NK-92 (cell line): ENCODE results near the gene FOXO3.

Experiments
- DNase-seq: peaks from one replicate; lab custom pipeline; 2025; ENCODE audit not compliant: unreplicated experiment; lab: John Stamatoyannopoulos, UW

Gene FOXO3

DNA sequence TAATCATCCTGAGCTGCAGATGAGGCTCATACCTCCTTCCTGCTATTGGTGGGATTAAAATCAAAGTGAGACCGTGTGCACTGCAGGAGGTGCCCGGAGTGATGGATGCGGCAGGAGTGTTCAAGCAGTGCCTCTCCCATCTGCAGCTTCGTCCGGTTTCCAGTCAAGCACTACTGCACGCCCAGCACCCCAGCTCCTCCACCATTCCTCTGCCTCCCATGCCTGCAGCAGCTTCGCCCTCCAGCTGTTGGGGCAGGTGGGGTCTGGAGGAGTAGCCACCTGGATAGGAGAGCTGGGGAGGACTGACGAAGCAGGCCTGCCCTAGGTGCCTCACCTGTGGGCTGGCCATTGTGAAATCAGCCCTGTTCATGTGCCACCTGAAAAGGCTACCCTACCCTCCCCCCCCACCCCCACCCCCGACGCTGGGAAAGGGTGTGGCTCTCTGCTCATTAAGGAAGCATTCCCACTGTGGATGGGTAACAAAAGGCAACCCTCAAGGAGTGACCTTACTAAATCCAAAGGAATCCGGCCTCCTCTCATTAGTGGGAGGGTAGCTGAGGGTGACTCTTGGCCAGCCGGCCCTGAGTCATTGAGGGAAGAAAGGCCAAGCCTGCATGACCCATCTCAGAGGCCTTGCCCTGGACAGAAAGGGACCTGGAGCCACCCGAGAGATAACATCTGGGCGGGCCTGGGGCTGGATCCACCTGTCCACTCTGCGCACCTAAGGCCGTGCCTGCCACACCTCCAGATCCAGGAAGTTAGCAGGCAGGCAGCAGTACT is 171.6 kb downstream of the FOXO3 start:
- DNase-seq, result no peak

DNA sequence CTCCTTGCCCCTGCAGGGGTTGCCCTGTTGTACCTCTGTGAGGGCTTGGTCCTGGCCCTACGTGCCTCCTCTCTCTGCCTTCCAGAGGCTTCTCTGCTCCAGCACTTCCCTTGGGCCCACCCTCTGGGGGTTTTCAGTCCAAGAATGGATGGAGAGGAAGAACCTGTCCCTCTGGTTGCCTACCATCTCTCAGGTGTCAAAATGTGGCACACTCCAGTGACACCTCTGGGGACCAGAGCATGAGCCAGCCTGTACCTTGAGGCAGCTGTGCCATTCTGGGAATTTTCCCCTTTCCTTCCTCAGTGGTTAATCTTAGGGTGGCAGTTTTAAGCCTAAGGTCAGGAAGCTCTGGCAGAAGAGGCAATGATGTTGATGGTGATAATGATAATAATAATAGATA is 172.3 kb downstream of the FOXO3 start:
- DNase-seq, result no peak

DNA sequence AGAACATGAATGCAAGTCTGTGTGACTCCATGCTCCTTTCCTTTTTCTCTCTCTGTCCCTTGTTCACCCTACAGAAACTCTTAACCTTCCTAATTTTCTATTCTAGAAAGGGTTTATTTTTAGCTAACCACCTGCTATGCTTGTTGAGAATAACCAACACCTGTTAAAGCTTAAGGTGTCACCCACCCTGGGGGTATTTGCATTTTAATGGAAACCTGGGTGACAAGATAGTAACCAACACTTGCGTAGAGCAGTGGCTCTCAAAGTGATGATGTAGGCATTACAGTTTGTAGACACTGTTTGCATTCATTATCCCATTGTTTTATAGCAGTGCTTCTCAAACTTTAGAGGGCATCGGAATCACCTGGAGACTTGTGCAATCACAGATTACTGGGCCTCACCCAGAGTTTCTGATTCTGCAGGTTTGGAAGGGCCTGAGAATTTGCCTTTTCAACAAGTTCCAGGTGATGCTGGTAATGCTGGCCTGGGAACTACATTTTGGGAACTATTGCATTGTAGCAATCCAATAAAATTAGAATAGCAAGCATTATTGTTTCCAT is 173.1 kb downstream of the FOXO3 start:
- DNase-seq, result no peak
